HG03378 (cell line): ENCODE data around the gene GP9.
"Not testable (repeated sequence)": the region's sequence is repeated elsewhere in the genome, so short reads cannot be mapped to it uniquely, and the experiment has no call there.

ENCODE experiments used
- ATAC-seq: cut with Tn5 transposase; IDR thresholded peaks from one replicate; pipeline ENCODE4 v1.9.1; 2021; ENCODE audit warnings: mild to moderate bottlenecking, moderate library complexity; ENCODE audit not compliant: unreplicated experiment

Gene GP9

DNA sequence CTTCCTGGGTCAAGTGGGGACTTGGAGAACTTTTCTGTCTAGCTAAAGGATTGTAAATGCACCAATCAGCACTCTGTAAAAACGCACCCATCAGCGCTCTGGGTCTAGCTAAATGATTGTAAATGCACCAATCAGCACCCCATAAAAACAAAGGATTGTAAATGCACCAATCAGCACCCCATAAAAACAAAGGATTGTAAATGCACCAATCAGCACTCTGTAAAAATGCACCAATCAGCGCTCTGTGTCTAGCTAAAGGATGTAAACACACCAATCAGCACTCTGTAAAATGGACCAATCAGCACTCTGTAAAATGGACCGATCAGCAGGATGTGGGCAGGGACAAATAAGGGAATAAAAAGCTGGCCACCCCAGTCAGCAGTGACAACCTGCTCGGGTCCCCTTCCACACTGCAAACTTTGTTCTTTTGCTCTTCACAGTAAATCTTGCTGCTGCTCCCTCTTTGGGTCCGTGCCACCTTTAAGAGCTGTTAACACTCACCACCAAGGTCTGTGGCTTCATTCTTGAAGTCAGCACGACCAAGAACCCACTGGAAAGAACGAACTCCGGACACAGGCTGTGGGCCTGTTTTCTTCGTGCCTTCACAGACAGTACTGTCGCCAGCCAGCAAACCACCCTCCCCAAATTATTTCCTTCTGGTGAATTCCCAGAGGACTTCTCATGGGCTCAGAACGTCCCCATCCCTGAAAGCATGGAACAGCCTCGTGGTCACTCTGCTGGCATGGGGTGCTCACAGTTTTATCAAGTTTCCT is 8.9 kb downstream of the GP9 start:
- not testable (repeated sequence) for ATAC-seq

DNA sequence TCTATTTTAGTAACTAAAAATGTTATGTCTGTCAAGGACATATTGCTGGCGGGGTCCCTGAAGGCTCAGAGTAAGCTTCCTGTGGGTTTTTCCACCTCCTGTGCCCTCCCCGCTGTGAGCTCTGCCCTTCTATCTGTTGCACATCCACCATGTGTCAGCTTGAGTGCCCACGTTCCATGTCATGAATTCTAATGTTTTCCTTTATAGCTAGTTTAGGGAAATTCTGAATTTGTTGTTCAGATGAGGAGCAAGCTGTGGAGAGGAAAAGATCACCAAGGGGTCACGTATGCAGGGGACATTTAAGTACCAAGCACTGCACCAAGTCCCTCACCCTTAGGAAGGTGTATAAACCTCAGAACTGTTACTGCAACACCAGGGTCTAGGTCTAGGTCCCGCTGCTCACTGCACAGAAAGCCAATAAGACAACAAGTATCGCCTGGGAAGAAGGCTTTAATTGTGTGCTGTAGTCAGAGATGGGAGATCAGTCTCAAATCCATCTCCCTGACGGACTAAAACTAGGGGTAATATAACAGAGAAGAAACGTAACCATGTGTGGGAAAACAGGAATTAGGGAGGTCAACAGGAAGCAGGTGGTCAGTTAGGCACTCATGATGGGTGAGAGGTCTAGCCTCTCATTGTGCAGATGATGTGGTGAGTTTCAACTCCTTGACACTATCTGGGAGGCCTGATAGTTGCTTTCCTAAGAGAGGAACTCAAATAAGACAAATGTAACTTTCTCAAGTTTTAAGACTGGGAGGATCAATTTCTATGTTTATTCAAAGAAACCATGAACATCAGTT is 9.7 kb downstream of the GP9 start:
- ATAC-seq = no peak

GRCh38 chr3:129077222-129077621 is 16.6 kb downstream of the GP9 start:
- no peak for ATAC-seq

DNA sequence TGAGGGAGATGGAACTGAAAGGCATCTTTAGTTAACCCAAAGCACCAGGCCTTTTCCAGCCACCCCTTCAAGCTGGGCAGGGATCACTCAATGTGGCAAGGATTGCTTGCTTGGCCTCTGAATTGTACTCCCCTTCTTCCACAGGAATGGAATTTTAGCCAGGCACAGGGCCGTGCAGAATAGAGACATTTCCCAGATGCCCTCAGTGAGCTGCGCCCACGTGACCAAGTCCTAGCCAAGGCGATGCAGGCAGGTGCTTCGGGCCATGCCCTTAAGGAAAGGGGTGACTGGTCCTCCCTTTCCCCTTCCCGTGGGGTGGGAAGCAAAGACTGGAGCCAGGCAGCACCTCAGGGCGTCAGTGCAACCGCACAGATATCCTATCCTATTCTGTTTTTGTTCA is 17.9 kb downstream of the GP9 start:
- no peak for ATAC-seq

DNA sequence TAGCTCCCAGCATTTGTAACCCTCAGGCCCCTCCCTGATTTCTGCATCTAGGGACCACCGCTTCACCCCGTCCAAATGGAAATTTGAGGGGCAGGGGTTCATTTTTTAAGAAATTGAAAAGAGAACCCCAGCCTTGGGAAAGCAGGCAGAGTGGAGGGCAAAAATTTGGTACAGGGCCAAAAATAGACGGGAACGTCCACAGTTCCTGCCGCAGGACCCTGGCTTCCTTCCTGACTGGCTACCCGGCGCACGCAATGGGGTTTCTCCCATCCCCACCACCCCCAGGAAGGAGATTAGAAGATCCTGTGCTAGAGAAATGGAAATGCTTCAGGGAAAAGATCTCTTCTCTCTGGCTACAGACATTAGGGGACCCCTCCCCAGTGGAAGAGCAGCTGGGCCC is 20.9 kb downstream of the GP9 start:
- ATAC-seq = no peak

DNA sequence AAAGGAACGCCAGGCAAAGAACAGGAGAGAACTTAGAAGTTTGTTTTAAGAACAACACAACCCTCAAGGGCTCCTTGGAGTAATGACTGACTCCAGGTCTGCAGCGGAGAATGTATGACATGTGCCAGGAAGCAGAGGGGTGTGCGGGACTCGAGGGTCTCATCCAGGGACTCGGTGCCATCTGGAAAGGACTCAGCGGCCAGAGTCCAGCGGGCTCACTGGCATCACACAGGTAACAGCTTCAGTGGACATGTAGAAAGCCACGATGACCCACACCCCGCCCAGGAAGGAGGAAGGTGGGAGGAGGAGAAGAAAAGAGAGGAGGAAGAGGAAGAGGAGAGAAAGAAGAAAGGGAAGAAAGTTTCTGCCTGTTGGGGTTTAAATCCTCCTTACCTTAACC is 21.4 kb downstream of the GP9 start:
- ATAC-seq = no peak

DNA sequence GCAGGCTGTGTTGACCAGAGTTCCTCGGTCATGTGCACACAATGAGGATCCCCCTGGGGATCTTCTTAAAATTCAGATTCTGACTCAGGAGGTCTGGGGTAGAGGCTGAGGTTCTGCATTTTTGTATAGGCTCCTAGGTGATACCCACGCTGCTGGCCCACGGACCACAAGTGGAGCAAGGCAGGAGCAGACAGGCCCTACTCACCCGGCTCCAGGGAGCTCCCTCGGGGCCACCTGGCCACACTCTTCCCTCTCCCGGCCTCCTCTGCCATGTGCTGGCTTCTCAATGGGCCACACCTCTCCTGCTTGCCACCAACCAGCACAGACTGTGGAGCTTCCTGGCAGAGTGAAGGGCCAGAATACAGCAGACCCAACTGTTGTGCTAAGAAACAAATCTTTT is 23.9 kb downstream of the GP9 start:
- ATAC-seq = no peak

- ATAC-seq = no peak
Measured at GRCh38 chr3:129085165-129085715, 24.7 kb downstream of the GP9 start.

DNA sequence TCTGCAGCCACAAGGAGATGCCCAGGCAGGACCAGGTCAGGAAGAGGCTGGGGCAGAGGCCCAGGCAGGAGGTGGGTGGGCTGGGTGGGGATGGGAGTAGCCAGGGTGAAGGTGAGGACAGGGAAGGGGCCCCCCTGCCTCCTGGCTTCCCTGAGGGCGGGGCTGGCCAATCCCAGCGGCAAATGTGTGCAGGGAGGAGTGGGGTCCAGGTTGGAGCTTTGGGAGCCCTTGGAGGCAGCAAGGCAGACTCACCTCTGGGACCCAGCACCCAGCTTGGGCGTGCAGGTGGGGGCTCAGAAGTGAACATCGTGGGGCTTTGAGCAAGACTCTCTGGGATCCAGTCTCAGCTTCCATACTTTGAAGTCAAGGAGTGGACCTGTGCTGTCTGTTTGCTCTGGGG is 25.2 kb downstream of the GP9 start:
- ATAC-seq = no peak

GRCh38 chr3:129087138-129087702 is 26.6 kb downstream of the GP9 start:
- ATAC-seq = no peak

- not testable (repeated sequence) for ATAC-seq
Measured at GRCh38 chr3:129087904-129088303, 27.3 kb downstream of the GP9 start.

- ATAC-seq = not testable (repeated sequence)
Measured at GRCh38 chr3:129088312-129088711, 27.7 kb downstream of the GP9 start.

GRCh38 chr3:129095285-129095684 is 34.7 kb downstream of the GP9 start:
- no peak for ATAC-seq

GRCh38 chr3:129100274-129100673 is 39.7 kb downstream of the GP9 start:
- ATAC-seq = no peak

DNA sequence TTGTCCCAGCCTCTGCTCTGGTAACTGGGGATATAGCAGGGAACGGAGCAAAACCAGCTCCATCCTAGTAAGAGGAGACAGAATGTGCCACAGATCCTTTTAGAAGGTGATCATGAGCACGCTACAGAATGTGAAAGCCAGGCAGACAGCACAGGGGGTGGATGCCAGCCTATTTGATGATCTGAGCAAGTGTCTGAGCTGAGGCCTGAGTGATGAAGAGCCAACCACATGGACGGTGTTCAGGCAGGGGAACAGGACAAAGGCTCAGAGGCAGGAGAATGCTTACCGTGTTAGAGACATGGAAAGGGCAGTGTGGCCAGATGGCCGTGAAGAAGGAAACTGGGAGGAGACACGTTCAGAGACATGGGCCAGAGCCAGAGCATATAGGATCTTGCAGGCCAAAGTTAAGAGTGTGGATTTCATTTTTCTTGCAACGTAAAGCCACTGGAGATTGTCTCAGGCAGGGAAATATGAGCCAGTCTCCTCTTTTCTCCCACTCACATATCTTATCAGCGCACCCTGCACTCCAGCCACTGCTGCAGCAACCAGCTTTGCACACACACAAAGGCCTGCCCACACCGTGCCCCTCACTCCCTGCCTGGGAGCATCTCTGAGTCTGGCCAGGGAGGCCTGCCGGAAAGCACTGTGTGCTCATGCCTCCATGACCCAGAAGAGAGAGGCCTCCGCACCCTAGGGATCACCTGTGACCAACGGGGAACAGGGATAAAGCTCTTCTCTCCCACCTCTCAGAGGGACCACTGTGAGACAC is 41.0 kb downstream of the GP9 start:
- no peak for ATAC-seq

DNA sequence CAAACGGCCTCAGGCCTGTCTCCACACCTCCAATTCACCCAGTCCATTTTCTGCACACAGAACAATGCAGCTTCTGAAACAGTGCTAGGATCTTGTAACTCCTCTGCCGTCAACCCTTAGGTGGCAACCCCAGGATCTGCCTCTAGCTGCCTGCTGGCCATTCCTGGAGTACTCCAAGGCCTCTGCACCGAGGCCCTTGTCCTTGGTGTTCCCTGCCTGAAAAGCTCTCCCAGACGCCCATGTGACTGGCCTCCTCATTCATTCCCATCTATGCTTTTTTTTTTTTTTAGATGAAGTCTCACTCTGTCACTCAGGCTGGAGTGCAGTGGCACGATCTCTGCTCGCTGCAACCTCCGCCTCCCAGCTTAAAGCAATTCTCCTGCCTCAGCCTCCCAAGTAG is 42.7 kb downstream of the GP9 start:
- ATAC-seq = no peak

- ATAC-seq = no peak
Measured at GRCh38 chr3:129104051-129104450, 43.5 kb downstream of the GP9 start.

- ATAC-seq = no peak
Measured at GRCh38 chr3:129104498-129105079, 44.0 kb downstream of the GP9 start.

- ATAC-seq = no peak
Measured at GRCh38 chr3:129105862-129106261, 45.3 kb downstream of the GP9 start.

DNA sequence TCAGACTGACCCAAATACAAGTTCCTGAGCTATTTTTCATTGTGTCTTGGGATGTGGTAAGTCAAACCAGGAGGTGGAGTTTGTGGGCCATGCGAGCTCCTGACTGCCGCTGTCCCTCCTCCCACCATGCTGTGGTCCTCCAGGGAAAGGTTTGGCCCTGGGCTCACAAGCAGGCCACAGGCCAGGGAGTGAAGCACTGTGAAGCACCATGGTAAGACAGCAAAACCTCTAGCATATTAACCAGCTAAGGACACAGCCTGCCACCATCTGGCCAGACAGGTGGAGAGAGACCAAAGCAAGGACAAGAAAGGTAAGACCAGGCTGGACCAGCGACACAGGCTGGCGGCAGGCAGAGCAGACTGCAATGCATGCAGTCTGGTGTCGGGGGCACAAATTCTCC is 45.7 kb downstream of the GP9 start:
- ATAC-seq = no peak
